HG03558 (cell line): ENCODE measurements around the gene SDF4.

Experiments
- ATAC-seq: cut with Tn5 transposase; IDR thresholded peaks from one replicate; pipeline ENCODE4 v1.9.1; 2021; ENCODE audit warnings: moderate number of reproducible peaks; ENCODE audit not compliant: unreplicated experiment; ENCODE audit errors: extremely low read depth

Gene SDF4

DNA sequence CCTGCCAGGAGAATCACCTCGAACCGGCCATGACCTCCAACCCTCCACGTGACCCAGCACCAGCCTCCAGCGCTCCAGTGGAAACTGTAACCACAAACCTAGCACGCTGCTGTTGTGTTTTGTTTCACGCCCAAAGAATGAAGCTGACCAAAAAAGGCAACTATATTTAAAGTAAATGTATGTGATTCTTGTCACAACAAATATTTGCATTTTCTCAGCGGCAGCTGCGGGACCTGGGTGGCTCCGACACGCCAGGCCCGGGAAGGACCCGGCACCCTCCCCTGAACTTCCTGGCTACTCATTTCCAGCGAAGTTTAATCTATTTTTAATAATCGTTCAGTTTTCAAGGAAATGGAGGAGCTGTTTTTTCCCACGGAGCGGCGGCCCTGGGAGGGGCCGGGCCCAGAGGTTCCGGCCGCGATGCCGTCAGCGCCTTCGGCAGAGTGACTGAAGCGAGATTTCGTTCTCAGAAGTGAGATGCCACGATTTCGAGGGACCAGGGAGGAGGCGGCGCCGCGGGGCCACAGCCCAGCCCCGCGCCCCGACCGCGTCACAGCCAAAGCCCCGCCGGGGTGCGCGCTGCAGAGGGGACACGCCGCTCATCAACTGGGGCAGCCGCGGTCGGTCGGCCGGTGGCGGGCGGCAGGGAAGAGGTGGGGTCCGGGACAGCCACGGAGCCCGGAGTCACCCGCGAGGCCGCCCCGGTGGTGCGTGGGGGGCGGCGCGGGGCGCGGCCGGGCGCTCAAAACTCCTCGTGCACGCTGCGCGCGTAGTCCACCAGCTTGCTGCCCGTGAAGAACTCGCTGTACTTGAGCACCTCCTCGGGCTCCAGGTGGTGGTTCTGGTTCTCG lies 14.8 kb downstream of the SDF4 start:
- ATAC-seq = no peak

GRCh38 chr1:1215881-1216605 lies 15.8 kb downstream of the SDF4 start:
- no peak for ATAC-seq

GRCh38 chr1:1215080-1215676 lies 16.6 kb downstream of the SDF4 start:
- ATAC-seq = no peak

GRCh38 chr1:1213345-1214265 lies 18.2 kb downstream of the SDF4 start, which contains the start of gene TNFRSF4:
Gene TNFRSF4, minus strand, starts transcription at chr1:1214153. Its CDS starts 26 bp downstream, at chr1:1214127.
- no peak for ATAC-seq

- no peak for ATAC-seq
Observed at GRCh38 chr1:1212780-1213344, 18.9 kb downstream of the SDF4 start.

GRCh38 chr1:1211541-1212441 lies 20.0 kb downstream of the SDF4 start:
- no peak for ATAC-seq

- no peak for ATAC-seq
Observed at GRCh38 chr1:1210726-1211540, 20.9 kb downstream of the SDF4 start.

DNA sequence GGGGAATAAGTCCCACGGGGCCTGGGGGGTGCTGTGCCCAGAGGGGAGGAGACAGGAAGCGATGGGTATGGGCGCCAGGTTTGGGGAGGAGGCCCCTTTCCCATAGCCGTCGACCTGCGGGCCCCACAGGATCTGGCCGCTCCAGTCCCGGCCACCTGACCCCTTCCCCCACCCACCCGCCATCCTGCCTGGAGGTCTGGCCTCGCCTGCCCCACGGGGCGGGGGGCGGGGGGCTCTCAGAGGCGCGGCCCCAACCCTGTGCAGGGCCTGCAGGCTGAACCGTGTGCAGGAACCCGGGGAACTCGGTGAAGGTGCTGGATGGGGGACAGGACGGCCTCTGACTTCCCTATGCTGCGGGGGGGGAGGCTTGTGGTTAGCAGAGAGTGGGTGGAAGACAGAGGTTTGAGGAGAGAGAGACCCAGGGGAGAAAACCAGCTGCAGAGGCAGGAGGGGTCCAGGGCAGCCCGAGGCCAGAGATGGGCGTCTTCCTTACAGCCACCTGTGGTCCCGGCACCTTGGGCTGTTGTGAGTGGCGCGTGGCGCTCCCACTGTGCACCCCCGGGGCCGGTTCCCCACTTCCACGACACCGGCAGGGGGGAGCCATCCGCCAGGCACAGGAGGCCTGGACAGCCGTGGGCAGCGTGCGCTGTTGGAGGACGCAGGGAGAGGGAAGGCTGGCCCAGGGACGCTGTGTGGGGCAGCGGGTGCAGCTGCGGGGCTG lies 22.9 kb downstream of the SDF4 start:
- ATAC-seq = no peak

DNA sequence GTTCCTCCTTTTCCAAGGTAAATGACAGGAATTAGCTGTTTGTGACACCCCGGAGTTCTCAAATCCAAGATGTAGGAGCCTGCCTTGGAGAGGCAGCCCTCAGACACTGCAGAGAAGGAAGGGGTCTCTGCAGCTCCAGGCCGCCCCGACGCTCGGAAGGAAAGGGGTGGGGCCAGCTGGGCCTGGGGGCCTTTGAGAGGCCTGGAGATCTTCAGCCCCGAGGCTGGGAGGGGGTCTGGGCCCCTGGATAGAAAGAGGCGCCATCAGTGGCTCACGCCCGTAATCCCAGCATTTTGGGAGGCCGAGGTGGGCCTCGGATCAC lies 24.3 kb downstream of the SDF4 start:
- ATAC-seq = no peak

DNA sequence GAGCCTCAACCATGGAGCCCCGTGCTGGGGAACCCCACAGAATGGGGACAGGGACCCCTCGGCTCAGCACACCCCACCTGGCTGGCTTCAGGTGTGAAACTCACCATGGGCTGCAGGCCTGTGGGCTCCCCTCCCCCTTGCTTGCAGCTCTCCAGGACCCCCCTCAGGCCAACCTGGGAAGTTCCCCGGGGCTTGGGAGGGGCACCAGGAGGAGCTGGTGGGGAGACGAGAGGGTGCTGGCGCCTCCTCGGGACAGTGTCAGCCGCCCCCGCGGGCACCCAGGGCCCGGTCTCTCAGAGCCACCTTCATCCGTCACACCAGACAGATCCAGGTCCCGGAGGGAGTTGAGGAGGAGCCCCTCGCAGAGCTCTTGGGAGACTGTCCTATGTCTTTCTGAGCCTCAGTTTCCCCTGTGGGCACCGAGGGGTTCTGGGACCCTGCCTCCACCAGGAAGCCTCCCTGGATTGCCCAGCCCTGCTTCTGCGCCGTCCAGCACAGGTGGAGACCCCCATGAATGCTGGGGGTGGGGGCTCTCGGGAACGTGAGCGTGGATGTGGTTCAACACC lies 24.8 kb downstream of the SDF4 start:
- no peak for ATAC-seq

DNA sequence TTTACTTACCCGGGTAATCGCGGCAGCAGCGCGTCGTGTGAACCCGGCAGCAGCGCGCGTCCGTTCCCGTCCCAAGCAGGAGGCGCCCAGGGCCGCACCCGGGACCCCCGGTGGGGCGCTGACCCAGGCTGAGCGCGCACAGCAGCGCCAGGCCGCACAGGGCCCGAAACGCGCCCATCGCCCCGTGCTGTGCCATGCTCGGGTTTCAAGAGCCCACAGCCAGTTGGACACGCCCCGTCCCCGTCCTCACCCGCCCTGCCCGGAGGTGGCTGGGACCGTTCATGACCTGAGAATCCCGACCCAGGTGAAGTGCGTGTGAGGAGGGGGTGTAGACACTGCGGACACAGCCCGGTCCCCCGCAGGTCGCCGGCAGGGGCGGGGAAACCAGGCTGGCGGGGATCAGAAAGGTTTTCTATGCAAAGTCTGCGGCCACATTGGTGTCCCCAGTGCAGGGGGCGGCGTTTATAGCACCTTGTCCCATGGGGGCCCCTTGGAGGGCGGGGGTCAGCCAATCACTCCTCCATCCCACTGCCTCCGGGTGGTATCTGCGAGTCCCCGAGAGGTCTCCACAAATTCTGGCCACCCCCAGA lies 25.3 kb downstream of the SDF4 start, which contains the start of gene TNFRSF18:
Gene TNFRSF18 (minus strand): TSS at position 217 of the 590 bp plus-strand sequence. CDS start 21 bp downstream, at position 196.
- no peak for ATAC-seq

- ATAC-seq = no peak
Observed at GRCh38 chr1:1205769-1206375, 25.9 kb downstream of the SDF4 start.

- no peak for ATAC-seq
Observed at GRCh38 chr1:1204998-1205768, 26.6 kb downstream of the SDF4 start.

DNA sequence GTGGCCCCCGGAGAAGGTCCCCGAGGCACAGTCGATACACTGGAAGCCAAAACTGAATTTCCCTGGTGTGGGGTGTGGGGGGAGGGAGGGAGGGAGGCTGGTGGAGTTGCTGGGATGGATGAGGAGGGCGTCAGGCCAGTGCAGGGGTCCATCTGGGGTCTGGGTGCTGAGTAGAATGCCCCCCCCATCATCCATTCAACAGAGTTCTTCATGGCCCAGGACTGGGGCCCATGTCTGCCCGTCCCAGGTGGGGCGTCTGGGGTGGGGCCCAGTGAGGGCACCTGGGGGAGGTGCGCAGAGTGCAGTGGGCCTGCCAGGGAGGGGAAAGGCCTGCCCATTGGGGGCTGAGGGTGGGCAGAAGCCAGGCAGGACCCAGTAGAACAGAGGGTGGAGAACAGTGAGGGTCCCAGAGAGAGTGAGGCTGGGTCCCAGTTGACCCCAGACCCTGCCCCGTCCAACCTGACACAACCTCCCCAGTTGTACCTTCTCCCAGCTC lies 27.3 kb downstream of the SDF4 start:
- ATAC-seq = no peak
